Measurements from ENCODE around the gene BIK. TPM values are rescaled to one million over a fixed set of nuclear protein-coding genes. Genes with fewer than 3 reads are reported as not detected.

The BIK gene
- total RNA-seq, 1 experiment from 2014 or later: 43.1 TPM

DNA sequence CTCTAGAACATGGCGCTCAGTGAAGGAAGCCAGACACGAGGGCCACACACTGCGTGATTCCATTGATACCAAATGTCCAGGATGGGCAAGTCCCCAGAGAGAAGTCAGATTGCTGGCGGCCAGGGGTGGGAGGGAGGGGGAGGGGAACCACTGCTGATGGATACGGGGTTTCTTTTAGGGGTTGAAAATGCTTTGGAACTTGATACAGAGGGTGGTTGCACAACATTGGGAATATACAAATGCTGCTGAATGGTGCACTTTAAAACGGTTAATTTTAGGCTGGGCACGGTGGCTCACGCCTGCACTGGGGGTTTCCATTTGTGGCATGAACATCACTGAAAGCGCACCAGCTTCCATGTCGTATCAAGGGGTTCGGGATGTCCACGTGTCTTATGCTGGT is 45.9 kb downstream of the BIK start:
- Mint-ChIP-seq H3K27ac (ENCODE audit: unreplicated experiment) (no peak overlapping the region), H3K4me3 (ENCODE audit: low read depth, unreplicated experiment) (no peak overlapping the region), H3K36me3 (ENCODE audit: insufficient read depth, unreplicated experiment) (peaks cover 48% of the 10 kb centered on the region), H3K9me3 (ENCODE audit: low read depth, unreplicated experiment) (no peaks in the 10 kb centered on the region), H3K27me3 (ENCODE audit: unreplicated experiment) (no peaks in the 10 kb centered on the region), H3K4me1 (ENCODE audit: low read depth, unreplicated experiment) (peaks cover 17% of the 10 kb centered on the region)
- intact Hi-C loops (cut with micrococcal nuclease; ENCODE audit: unreplicated experiment): no loop called here
- DNase-seq: no peak
- no TSS peak for BruUV-seq (replicated peaks)
- TF ChIP-seq, protein P1, sequence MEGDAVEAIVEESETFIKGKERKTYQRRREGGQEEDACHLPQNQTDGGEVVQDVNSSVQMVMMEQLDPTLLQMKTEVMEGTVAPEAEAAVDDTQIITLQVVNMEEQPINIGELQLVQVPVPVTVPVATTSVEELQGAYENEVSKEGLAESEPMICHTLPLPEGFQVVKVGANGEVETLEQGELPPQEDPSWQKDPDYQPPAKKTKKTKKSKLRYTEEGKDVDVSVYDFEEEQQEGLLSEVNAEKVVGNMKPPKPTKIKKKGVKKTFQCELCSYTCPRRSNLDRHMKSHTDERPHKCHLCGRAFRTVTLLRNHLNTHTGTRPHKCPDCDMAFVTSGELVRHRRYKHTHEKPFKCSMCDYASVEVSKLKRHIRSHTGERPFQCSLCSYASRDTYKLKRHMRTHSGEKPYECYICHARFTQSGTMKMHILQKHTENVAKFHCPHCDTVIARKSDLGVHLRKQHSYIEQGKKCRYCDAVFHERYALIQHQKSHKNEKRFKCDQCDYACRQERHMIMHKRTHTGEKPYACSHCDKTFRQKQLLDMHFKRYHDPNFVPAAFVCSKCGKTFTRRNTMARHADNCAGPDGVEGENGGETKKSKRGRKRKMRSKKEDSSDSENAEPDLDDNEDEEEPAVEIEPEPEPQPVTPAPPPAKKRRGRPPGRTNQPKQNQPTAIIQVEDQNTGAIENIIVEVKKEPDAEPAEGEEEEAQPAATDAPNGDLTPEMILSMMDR (IDR thresholded peaks at IDR 0.05; ENCODE audit: unreplicated experiment): no peak
- CTCF ChIA-PET: interaction anchor here (0.6 kb wide), 1 partner anchor 160 kb away, joined by 3 read pairs; no protein-coding TSS in a partner anchor

DNA sequence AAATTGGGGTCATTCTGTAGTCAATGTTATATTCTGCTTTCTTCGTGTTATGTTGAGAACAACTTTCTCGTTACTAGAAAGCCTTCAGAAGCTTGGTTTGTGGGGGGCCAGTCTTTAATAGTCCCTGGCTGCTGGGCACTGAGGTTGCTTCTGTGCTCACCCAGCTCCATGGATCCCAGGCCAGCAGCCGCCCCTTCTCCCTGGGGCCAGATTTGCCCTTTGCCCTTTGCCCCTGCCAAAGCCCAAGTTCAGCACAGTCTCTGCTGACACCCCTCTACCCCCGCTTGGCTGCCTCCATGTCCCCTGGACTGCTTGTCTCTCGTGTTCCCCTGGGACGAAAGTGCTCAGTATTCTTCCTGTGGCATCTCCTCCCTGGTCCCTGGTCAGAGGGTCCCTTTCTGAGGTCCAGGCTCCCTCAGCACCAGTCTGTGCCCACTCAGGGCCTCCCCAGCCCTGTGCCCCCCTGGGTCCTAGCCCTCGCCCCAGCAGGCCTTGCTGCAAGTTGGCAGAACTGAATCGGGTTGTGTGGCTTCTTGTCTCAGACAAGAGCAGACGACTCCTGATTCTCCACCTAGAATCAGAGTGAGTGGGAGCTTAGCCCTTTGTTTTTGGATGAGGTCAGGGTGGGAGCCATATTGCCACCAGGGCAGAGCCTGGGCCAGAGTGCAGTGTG is 47.5 kb downstream of the BIK start:
- no peak for DNase-seq
- intact Hi-C loops (cut with micrococcal nuclease; ENCODE audit: unreplicated experiment): no loop called here
- CTCF ChIA-PET: no interaction called here
- Mint-ChIP-seq H3K36me3 (ENCODE audit: insufficient read depth, unreplicated experiment) (peaks cover 47% of the 10 kb centered on the region), H3K4me1 (ENCODE audit: low read depth, unreplicated experiment) (peaks cover 12% of the 10 kb centered on the region), H3K9me3 (ENCODE audit: low read depth, unreplicated experiment) (no peaks in the 10 kb centered on the region), H3K4me3 (ENCODE audit: low read depth, unreplicated experiment) (no peak overlapping the region), H3K27ac (ENCODE audit: unreplicated experiment) (no peak overlapping the region), H3K27me3 (ENCODE audit: unreplicated experiment) (no peaks in the 10 kb centered on the region)
- no TSS peak for BruUV-seq (replicated peaks)
- TF ChIP-seq, protein P1 (IDR thresholded peaks at IDR 0.05; ENCODE audit: unreplicated experiment): no peak

DNA sequence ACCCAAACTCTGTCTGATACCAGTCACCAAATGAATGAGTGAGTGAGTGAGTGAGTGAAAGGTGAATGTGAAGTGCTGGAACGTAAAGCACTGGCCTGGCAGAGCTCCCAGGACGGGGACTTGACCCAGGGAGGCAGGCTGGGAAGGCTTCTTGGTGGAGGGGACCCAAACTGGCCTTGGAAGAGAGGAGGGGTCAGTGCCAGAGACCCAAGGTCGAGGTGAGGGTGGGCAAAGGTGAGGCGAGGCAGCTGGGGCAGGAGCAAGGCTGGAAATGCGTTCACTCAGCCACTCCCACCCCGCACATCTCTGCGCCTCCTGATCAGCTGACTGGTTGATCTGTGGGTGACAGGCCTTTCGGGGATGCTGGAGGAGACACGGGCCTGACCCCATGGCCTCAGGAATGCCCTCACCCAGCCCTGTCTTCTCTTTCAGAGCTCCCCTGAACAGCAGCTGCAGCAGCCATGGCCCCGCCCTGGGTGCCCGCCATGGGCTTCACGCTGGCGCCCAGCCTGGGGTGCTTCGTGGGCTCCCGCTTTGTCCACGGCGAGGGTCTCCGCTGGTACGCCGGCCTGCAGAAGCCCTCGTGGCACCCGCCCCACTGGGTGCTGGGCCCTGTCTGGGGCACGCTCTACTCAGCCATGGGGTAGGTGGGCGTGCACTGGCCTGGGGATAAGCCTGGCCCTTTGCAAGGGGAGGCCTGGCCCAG is 48.4 kb downstream of the BIK start:
- Mint-ChIP-seq H3K27me3 (ENCODE audit: unreplicated experiment) (no peaks in the 10 kb centered on the region), H3K9me3 (ENCODE audit: low read depth, unreplicated experiment) (no peaks in the 10 kb centered on the region), H3K27ac (ENCODE audit: unreplicated experiment) (no peak overlapping the region), H3K36me3 (ENCODE audit: insufficient read depth, unreplicated experiment) (peaks cover 54% of the 10 kb centered on the region), H3K4me1 (ENCODE audit: low read depth, unreplicated experiment) (peaks cover 8% of the 10 kb centered on the region), H3K4me3 (ENCODE audit: low read depth, unreplicated experiment) (no peak overlapping the region)
- TF ChIP-seq, protein P1 (IDR thresholded peaks at IDR 0.05; ENCODE audit: unreplicated experiment): no peak
- CTCF ChIA-PET: interaction anchor here (0.7 to 1.2 kb wide), 2 partner anchors 16 to 115 kb away, joined by 3 read pairs; no protein-coding TSS in a partner anchor
- intact Hi-C loops (cut with micrococcal nuclease; ENCODE audit: unreplicated experiment): no loop called here
- no TSS peak for BruUV-seq (replicated peaks)
- no peak for DNase-seq

DNA sequence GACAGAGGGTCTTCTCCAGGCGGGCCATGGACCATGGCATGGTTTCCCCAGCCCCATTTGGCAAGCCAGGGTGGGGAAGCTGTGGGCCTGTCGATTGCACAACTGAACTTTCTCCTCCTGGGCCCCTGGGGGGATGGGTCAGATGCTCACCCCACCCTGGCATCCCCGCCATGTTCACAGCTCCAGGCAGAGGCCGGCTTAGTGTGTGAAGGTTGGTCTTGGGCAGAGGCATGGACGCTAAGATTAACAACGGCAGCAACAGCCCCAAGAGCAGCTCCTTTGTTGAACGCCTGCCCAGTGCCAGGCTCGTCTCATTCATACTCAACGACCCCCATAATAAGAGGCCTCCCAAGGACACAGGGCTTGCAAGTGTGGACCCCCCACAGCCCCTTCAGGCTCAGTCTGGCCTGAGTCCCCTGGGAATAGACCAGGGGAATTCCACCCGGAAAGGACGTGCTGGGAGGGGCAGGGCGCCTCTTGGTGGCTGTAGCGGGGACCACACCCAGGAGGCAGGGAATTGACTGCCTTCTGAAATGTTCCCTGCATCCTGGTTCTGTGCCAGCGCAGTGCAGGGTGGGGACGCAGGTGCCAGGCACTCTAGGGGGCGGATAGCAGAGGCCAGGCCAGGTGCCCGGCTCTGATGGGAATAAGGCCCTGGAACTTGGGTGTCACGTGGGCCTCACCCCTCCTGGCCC is 49.1 kb downstream of the BIK start:
- no peak overlapping the region for H3K4me3 Mint-ChIP-seq (ENCODE audit: low read depth, unreplicated experiment)
- H3K9me3 Mint-ChIP-seq (ENCODE audit: low read depth, unreplicated experiment): no peaks in the 10 kb centered on the region
- peaks cover 59% of the 10 kb centered on the region for H3K36me3 Mint-ChIP-seq (ENCODE audit: insufficient read depth, unreplicated experiment)
- peak; percentile 29 for DNase-seq
- CTCF ChIA-PET: interaction anchor here (0.7 to 1.2 kb wide), 2 partner anchors 15 to 114 kb away, joined by 3 read pairs; no protein-coding TSS in a partner anchor
- peaks cover 8% of the 10 kb centered on the region for H3K4me1 Mint-ChIP-seq (ENCODE audit: low read depth, unreplicated experiment)
- no TSS peak for BruUV-seq (replicated peaks)
- H3K27ac Mint-ChIP-seq (ENCODE audit: unreplicated experiment): no peak overlapping the region
- intact Hi-C loops (cut with micrococcal nuclease; ENCODE audit: unreplicated experiment): no loop called here
- no peaks in the 10 kb centered on the region for H3K27me3 Mint-ChIP-seq (ENCODE audit: unreplicated experiment)
- TF ChIP-seq, protein P1 (IDR thresholded peaks at IDR 0.05; ENCODE audit: unreplicated experiment): peak; percentile 65

Data from Calu3 (cell line).